Breast epithelium (tissue), 3 donors: Measurements from ENCODE around the gene KRT35.

Source experiments
- POLR2AphosphoS5 ChIP-seq, 3 donors: sonication (generic); formaldehyde crosslinking; IDR thresholded peaks; one replicate each; pipeline ENCODE4 v1.6.1; 2017; ENCODE audit warnings: antibody characterized with exemption in 3 of 3
- TF ChIP-seq, protein P1 (sequence below), 3 donors: fragments of 450-650 bp; IDR thresholded peaks; one replicate each; pipeline ENCODE4 v1.5.1; 2016 to 2017; ENCODE audit warnings: antibody characterized with exemption in 3 of 3, mild to moderate bottlenecking in 3 of 3, moderate library complexity in 3 of 3

DNA sequence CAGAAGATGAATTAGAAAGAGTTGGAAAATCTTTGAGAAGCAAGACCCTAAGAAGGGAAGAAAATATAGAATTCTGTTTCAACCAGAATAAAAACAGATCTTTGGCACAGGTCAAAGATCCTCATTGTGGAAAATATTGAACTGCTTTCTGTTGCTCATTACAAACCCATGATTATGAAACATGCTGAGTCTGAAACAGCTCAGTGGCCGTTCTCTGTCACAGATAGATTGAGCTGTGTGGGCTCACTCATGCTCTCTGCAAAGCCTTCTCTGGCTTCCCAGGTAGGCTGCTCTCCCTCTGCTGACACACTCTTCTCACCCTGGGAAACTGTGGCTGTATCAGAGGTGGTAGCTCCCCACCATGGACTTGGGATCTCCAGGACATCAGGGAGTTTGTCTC lies 36.8 kb downstream of the KRT35 start:
- no peak for TF ChIP-seq POLR2AphosphoS5 (IDR thresholded peaks at IDR 0.05)
- TF ChIP-seq, protein P1, sequence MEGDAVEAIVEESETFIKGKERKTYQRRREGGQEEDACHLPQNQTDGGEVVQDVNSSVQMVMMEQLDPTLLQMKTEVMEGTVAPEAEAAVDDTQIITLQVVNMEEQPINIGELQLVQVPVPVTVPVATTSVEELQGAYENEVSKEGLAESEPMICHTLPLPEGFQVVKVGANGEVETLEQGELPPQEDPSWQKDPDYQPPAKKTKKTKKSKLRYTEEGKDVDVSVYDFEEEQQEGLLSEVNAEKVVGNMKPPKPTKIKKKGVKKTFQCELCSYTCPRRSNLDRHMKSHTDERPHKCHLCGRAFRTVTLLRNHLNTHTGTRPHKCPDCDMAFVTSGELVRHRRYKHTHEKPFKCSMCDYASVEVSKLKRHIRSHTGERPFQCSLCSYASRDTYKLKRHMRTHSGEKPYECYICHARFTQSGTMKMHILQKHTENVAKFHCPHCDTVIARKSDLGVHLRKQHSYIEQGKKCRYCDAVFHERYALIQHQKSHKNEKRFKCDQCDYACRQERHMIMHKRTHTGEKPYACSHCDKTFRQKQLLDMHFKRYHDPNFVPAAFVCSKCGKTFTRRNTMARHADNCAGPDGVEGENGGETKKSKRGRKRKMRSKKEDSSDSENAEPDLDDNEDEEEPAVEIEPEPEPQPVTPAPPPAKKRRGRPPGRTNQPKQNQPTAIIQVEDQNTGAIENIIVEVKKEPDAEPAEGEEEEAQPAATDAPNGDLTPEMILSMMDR (IDR thresholded peaks at IDR 0.05): no peak
